HCT116 (cell line): ENCODE data around the gene RPH3AL. TPM values are rescaled to one million over a fixed set of nuclear protein-coding genes. Genes with fewer than 3 reads are reported as not detected.

Experiments
- ATAC-seq: fragments of 200-7000 bp; cut with Tn5 transposase; 2 replicates; pipeline ENCODE4 v1.9.1; 2020; ENCODE audit warnings: mild to moderate bottlenecking, moderate library complexity
- BruUV-seq: library from RNA; stranded (reverse); fragments of 400-500 nt; replicated peaks from 2 replicates; lab custom pipeline; 2021; lab: Mats Ljungman, UMichigan
- CTCF ChIA-PET: fragments of 300-600 bp; sonication (Branson Sonifier 250); formaldehyde crosslinking; loops from one replicate; lab custom pipeline; 2021; ENCODE audit warnings: antibody characterized with exemption; lab: Charles Lee
- POLR2A ChIA-PET: fragments of 300-600, 350-600 bp; sonication (Branson Sonifier 250); formaldehyde crosslinking; loops from one replicate; lab custom pipeline; 2021; ENCODE audit warnings: antibody characterized with exemption; lab: Charles Lee
- RAD21 ChIA-PET, 2 experiments: fragments of 300-600 bp; sonication (Branson Sonifier 250); formaldehyde crosslinking; loops; one replicate each; lab custom pipeline; 2023; ENCODE audit warnings: low total read pairs in 2 of 2; ENCODE audit not compliant: uncharacterized antibody in 2 of 2, unreplicated experiment in 2 of 2, low non-redundant PET in 1 of 2; lab: Charles Lee
- DNase-seq: peaks from one replicate; pipeline ENCODE4 v3.0.0-alpha.2; 2010; ENCODE audit warnings: low read depth, low spot score
- H2AFZ ChIP-seq: fragments of 200-600 bp; shearing (Covaris generic), sonication (generic); 2 replicates; pipeline ENCODE4 v1.6.1; 2017; ENCODE audit warnings: low read depth, mixed run types, mixed read lengths, antibody characterized with exemption, low read length; ENCODE audit not compliant: poor library complexity, severe bottlenecking
- H3K27ac ChIP-seq: 2 replicates; pipeline ENCODE4 v1.5.1; 2012; ENCODE audit warnings: low read depth, low read length
- H3K27me3 ChIP-seq: fragments of 200-600 bp; sonication (generic); 2 replicates; pipeline ENCODE4 v1.6.1; 2016; ENCODE audit warnings: mixed run types, low read length, mixed read lengths; ENCODE audit not compliant: insufficient read depth
- H3K36me3 ChIP-seq, 2 experiments: fragments of 200-500 bp in 1 of 2; fragments of 200-600 bp in 1 of 2; sonication (Bioruptor generic) in 1 of 2; sonication (generic) in 1 of 2; 2 replicates each; pipeline versions ENCODE4 v1.5.1 to v1.6.1; 2014 to 2016; ENCODE audit warnings: low read length in 2 of 2, inconsistent platforms in 1 of 2, mixed read lengths in 1 of 2, mixed run types in 1 of 2; ENCODE audit not compliant: insufficient read depth in 2 of 2, control insufficient read depth in 1 of 2
- H3K4me1 ChIP-seq, 2 experiments: fragments of 200-600 bp in 1 of 2; sonication (generic) in 1 of 2; 2 replicates each; pipeline versions ENCODE4 v1.5.1 to v1.6.1; 2012 to 2017; ENCODE audit warnings: low read length in 2 of 2, inconsistent platforms in 1 of 2, mild to moderate bottlenecking in 1 of 2, mixed read lengths in 1 of 2, mixed run types in 1 of 2, moderate library complexity in 1 of 2; ENCODE audit not compliant: insufficient read depth in 2 of 2, control insufficient read depth in 1 of 2
- H3K4me2 ChIP-seq: fragments of 200-600 bp; sonication (generic); 2 replicates; pipeline ENCODE4 v1.6.1; 2017; ENCODE audit warnings: mixed run types, low read length, mixed read lengths
- H3K4me3 ChIP-seq, 2 experiments: fragments of 200-600 bp in 1 of 2; sonication (generic) in 1 of 2; replicated peaks in 1 of 2; 2 replicates each; pipeline ENCODE4 v1.5.1; 2011 to 2016; ENCODE audit warnings: low read length in 2 of 2, control low read depth in 1 of 2, low read depth in 1 of 2, mild to moderate bottlenecking in 1 of 2, mixed read lengths in 1 of 2, mixed run types in 1 of 2
- H3K79me2 ChIP-seq: fragments of 200-600 bp; sonication (generic); 2 replicates; pipeline ENCODE4 v1.6.1; 2017; ENCODE audit warnings: mild to moderate bottlenecking, mixed run types, low read length, moderate library complexity, mixed read lengths; ENCODE audit not compliant: insufficient read depth
- H3K9ac ChIP-seq: fragments of 200-600 bp; sonication (generic); 2 replicates; pipeline ENCODE4 v1.6.1; 2016; ENCODE audit warnings: low read length, mixed read lengths
- H3K9me2 ChIP-seq: fragments of 200-600 bp; sonication (generic), shearing (Covaris generic); 2 replicates; pipeline ENCODE4 v1.6.1; 2017; ENCODE audit warnings: mixed run types, mild to moderate bottlenecking, moderate library complexity; ENCODE audit not compliant: insufficient read depth
- H3K9me3 ChIP-seq, 2 experiments: fragments of 200-500 bp in 1 of 2; fragments of 200-600 bp in 1 of 2; sonication (Bioruptor generic) in 1 of 2; sonication (generic) in 1 of 2; 2 replicates each; pipeline ENCODE4 v1.6.1; 2014 to 2017; ENCODE audit warnings: low read length in 2 of 2, mixed read lengths in 2 of 2, inconsistent platforms in 1 of 2, low read depth in 1 of 2, mild to moderate bottlenecking in 1 of 2, mixed run types in 1 of 2, moderate library complexity in 1 of 2; ENCODE audit not compliant: control insufficient read depth in 1 of 2, insufficient read depth in 1 of 2
- H4K20me1 ChIP-seq: fragments of 200-600 bp; sonication (generic), shearing (Covaris generic); 2 replicates; pipeline ENCODE4 v1.6.1; 2017; ENCODE audit warnings: mixed run types, mild to moderate bottlenecking, moderate library complexity; ENCODE audit not compliant: insufficient read depth
- CEBPB ChIP-seq: IDR thresholded peaks from 2 replicates; pipeline ENCODE4 v1.6.1; 2012; ENCODE audit warnings: low read depth
- ELF1 ChIP-seq: IDR thresholded peaks from 2 replicates; pipeline ENCODE4 v1.6.1; 2012; ENCODE audit warnings: low read depth, borderline replicate concordance
- EZH2 ChIP-seq: fragments of 200-600 bp; sonication (generic); IDR thresholded peaks from 2 replicates; pipeline ENCODE4 v1.6.1; 2017; ENCODE audit warnings: antibody characterized with exemption, mixed run types
- FOSL1 ChIP-seq: IDR thresholded peaks from 2 replicates; pipeline ENCODE4 v1.6.1; 2012; ENCODE audit warnings: low read depth
- JUND ChIP-seq: IDR thresholded peaks from 2 replicates; pipeline ENCODE4 v1.6.1; 2012
- POLR2A ChIP-seq: IDR thresholded peaks from 2 replicates; pipeline ENCODE4 v1.7.0; 2011; ENCODE audit warnings: borderline replicate concordance; ENCODE audit not compliant: insufficient read depth, insufficient read length; ENCODE audit errors: extremely low read depth
- RAD21 ChIP-seq: IDR thresholded peaks from 2 replicates; pipeline ENCODE4 v1.6.1; 2012; ENCODE audit warnings: low read depth, mild to moderate bottlenecking
- SIN3A ChIP-seq: IDR thresholded peaks from 2 replicates; pipeline ENCODE4 v1.6.1; 2012; ENCODE audit warnings: low read depth
- SP1 ChIP-seq: IDR thresholded peaks from 2 replicates; pipeline ENCODE4 v1.6.1; 2012; ENCODE audit warnings: low read depth
- intact Hi-C: fragments of 100-400 bp; cut with micrococcal nuclease; formaldehyde crosslinking; loops from 2 replicates; pipeline ENCODE4 v1.10.0; 2022
- total RNA-seq: library from RNA; stranded (reverse); gene quantifications from one replicate; pipeline ENCODE4 v1.2.1, GENCODE V29; 2021; ENCODE audit not compliant: unreplicated experiment
- TF ChIP-seq, protein P1 (sequence below): IDR thresholded peaks from 2 replicates; pipeline ENCODE4 v1.6.1; 2012

The RPH3AL gene
- total RNA-seq, 1 experiment from 2014 or later: 17.0 TPM

DNA sequence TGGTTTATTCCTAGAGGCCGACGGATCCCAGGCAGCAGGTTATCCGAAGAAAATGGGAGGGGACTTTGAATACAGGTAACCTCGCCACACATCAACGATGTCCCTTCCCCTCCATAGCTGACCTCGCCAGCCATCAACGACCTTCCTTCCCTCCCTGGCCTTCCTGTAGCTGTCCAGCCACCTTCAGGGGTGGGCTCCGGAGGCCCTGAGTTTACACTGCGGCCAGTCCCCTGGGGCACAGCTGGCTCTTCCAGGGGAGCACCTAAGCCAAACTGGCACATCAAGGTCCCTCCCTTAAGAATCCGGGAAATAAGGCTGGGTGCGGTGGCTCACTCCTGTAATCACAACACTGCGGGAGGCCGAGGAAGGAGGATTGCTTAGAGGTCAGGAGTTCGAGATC lies 10.1 kb upstream of the RPH3AL start:
- intact Hi-C loops: no loop called here
- RAD21 ChIA-PET: no interaction called here
- Histone ChIP-seq H4K20me1 (no peaks in the 10 kb centered on the region), H3K27ac (no peak overlapping the region), H3K4me1 (no peaks in the 10 kb centered on the region), H3K4me3 (no peak overlapping the region), H2AFZ (no peak overlapping the region), H3K9me2 (no peaks in the 10 kb centered on the region), H3K79me2 (0 out of 2 replicates have a peak, but pooled peaks cover 5% of the 10 kb centered on the region), H3K27me3 (no peaks in the 10 kb centered on the region), H3K9me3 (no peaks in the 10 kb centered on the region), H3K4me2 (no peak overlapping the region), H3K9ac (no peak overlapping the region), H3K36me3 (no peaks in the 10 kb centered on the region)
- no peak for DNase-seq
- TF ChIP-seq SIN3A: no peak
- no peak for TF ChIP-seq SP1
- TF ChIP-seq, protein P1, sequence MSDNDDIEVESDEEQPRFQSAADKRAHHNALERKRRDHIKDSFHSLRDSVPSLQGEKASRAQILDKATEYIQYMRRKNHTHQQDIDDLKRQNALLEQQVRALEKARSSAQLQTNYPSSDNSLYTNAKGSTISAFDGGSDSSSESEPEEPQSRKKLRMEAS: no peak
- no peak for ATAC-seq
- CTCF ChIA-PET: no interaction called here
- POLR2A ChIA-PET: no interaction called here
- BruUV-seq: no TSS peak

DNA sequence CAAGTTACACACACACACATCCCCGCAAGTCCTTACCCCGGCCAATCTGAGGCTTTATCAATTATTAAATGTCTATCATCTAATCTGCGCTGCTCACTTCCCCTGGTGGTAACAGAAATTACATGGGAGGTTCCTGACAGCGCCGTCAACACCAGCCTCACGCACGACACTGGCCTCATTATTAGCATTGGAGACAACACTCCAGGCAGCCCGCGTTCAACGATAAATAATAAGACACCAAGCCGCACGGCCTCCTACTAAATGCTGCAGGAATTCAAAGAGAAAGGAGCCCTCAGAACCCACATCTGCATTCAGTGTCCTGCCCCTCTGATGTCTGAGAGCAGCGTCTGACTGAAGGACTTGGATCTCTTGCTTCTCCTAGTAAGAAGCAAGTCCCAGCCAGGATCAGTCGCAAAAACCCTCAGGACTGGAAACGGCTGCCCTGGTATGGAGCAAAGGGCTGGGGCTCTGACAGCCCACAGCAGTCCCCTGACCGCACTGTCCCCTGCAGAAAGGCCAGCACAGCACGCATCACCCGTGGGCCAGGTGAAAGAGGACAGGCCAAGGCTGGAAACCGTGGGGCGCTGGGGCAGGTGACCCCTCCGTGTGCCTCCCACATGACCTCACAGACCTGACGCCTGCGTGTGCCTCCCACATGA lies 7.6 kb upstream of the RPH3AL start:
- Histone ChIP-seq H3K9me2 (no peaks in the 10 kb centered on the region), H3K27ac (no peak overlapping the region), H3K9me3 (no peaks in the 10 kb centered on the region; a peak in 2 of 4 replicates), H3K79me2 (0 out of 2 replicates have a peak, but pooled peaks cover 9% of the 10 kb centered on the region), H3K9ac (no peak overlapping the region), H4K20me1 (no peaks in the 10 kb centered on the region), H3K4me1 (no peaks in the 10 kb centered on the region), H3K4me2 (no peak overlapping the region), H3K36me3 (no peaks in the 10 kb centered on the region), H3K27me3 (no peaks in the 10 kb centered on the region), H2AFZ (no peak overlapping the region), H3K4me3 (no peak overlapping the region)
- ATAC-seq: no peak
- POLR2A ChIA-PET: no interaction called here
- no peak for DNase-seq
- RAD21 ChIA-PET: no interaction called here
- intact Hi-C loops: no loop called here
- no TSS peak for BruUV-seq
- TF ChIP-seq FOSL1: no peak
- no peak for TF ChIP-seq EZH2
- no peak for TF ChIP-seq CEBPB
- TF ChIP-seq SIN3A: no peak
- TF ChIP-seq POLR2A: no peak
- TF ChIP-seq ELF1: no peak
- TF ChIP-seq JUND: no peak
- TF ChIP-seq RAD21: no peak
- CTCF ChIA-PET: no interaction called here
